Transverse colon (tissue), 4 donors: ENCODE results near the gene TMEM255B.

Source experiments
- EP300 ChIP-seq: sonication (generic); formaldehyde crosslinking; IDR thresholded peaks from one replicate; pipeline ENCODE4 v1.6.1; 2017; ENCODE audit warnings: antibody characterized with exemption, low read depth
- POLR2A ChIP-seq: fragments of 450-650 bp; IDR thresholded peaks from one replicate; pipeline ENCODE4 v1.6.1; 2016; ENCODE audit warnings: antibody characterized with exemption, mild to moderate bottlenecking, moderate library complexity
- POLR2AphosphoS5 ChIP-seq, 3 donors: sonication (generic); formaldehyde crosslinking; IDR thresholded peaks; one replicate each; pipeline ENCODE4 v1.6.1; 2016; ENCODE audit warnings: antibody characterized with exemption in 3 of 3
- TF ChIP-seq, protein P1 (sequence below), 5 experiments: fragments of 200-600 bp in 3 of 5; fragments of 450-650 bp in 2 of 5; sonication (generic) in 3 of 5; IDR thresholded peaks; 1 replicate in 2 of 5; 2 replicates in 3 of 5; pipeline ENCODE4 v1.5.1; 2016 to 2017; ENCODE audit warnings: antibody characterized with exemption in 5 of 5, inconsistent platforms in 3 of 5, mild to moderate bottlenecking in 2 of 5, moderate library complexity in 1 of 5

DNA sequence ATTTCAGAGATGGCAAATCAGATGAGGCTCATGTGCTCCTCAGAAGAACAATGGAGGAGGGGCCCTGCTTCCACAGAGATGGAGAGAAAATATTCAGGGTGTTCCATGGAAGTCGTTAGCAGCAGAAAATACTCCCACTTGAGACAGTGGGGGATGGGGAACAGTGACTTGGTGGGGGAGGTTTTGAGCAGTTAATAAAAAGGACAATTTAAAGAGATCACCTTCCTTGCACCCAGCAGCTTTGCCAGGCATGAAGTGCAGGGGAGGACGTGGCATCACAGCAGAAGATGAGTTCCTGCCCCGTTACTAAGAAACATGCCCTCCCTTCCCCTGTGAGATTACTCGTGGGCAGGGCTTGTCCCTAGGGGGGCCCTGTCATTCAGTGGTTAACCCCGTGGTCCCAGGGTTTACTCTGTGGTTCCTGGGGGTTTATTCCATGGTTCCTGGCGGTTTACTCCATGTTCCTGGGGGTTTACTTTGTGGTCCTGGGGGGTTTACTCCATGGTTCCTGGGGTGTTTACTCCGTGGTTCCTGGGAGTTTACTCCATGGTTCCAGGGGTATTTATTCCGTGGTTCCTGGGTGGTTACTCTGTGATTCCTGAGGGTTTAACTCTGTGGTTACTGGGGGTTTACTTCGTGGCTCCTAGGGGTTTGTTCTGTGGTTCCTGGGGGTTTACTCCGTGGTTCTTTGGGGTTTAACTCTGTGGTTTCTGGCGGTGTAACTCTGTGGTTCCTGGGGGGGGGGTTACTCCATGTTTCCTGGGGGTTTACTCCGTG lies 49.2 kb downstream of the TMEM255B start:
- TF ChIP-seq, protein P1, sequence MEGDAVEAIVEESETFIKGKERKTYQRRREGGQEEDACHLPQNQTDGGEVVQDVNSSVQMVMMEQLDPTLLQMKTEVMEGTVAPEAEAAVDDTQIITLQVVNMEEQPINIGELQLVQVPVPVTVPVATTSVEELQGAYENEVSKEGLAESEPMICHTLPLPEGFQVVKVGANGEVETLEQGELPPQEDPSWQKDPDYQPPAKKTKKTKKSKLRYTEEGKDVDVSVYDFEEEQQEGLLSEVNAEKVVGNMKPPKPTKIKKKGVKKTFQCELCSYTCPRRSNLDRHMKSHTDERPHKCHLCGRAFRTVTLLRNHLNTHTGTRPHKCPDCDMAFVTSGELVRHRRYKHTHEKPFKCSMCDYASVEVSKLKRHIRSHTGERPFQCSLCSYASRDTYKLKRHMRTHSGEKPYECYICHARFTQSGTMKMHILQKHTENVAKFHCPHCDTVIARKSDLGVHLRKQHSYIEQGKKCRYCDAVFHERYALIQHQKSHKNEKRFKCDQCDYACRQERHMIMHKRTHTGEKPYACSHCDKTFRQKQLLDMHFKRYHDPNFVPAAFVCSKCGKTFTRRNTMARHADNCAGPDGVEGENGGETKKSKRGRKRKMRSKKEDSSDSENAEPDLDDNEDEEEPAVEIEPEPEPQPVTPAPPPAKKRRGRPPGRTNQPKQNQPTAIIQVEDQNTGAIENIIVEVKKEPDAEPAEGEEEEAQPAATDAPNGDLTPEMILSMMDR (IDR thresholded peaks at IDR 0.05): no peak
- no peak for TF ChIP-seq POLR2A
- TF ChIP-seq POLR2AphosphoS5 (IDR thresholded peaks at IDR 0.05): no peak
- no peak for TF ChIP-seq EP300
